ENCODE measurements around the gene BCAS3. TPM values are rescaled to one million over a fixed set of nuclear protein-coding genes. Genes with fewer than 3 reads are reported as not detected.
"Not testable (repeated sequence)": the region's sequence is repeated elsewhere in the genome, so short reads cannot be mapped to it uniquely, and the experiment has no call there.

Gene BCAS3
- polyA plus RNA-seq, 1 donor from 2014 or later = 23.2 TPM

DNA sequence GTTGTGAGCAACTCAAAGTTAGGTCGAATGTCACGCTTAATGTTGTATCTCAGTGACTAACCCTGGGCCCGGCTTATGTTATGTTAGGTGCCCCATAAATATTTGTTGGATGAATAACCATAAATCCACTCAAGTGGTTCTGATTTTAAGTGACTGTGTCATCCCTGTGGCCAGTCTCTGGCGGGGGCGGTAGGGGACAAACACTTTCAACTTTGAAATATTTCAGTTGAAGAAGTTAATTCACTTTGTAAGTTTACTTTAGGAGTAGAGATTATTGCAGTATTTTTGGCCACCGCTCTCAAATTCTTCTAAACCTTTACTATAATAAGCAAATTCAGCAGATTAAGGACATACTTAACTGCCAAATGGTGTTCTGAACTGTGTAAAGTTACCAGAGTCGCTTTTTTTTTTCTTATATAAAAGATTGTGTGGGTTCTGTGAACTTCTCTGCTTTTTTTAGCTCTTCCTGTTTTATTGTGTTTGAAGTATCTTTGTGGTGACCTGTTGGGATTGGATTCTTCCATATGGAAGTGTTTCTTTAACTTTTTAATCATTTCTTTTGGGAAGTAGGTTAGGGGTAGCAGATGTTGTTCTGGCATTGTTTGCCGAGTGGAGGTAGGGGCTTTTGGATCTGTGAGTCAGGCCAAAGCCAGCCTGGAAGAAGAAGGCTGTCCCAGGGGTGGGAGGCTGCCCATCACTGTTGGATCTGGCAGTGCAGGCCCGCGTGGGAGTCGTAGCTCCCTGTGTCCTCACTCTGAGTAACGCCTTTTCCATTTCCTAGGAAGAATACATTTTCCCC is 660.5 kb downstream of the BCAS3 start:
- H3K27ac Mint-ChIP-seq = no peak overlapping the region
- no peaks in the 10 kb centered on the region for H3K4me1 Mint-ChIP-seq
- H3K4me3 Mint-ChIP-seq = no peak overlapping the region
- peaks cover 5% of the 10 kb centered on the region for H3K36me3 Mint-ChIP-seq
- no peaks in the 10 kb centered on the region for H3K9me3 Mint-ChIP-seq
- no peaks in the 10 kb centered on the region for H3K27me3 Mint-ChIP-seq

DNA sequence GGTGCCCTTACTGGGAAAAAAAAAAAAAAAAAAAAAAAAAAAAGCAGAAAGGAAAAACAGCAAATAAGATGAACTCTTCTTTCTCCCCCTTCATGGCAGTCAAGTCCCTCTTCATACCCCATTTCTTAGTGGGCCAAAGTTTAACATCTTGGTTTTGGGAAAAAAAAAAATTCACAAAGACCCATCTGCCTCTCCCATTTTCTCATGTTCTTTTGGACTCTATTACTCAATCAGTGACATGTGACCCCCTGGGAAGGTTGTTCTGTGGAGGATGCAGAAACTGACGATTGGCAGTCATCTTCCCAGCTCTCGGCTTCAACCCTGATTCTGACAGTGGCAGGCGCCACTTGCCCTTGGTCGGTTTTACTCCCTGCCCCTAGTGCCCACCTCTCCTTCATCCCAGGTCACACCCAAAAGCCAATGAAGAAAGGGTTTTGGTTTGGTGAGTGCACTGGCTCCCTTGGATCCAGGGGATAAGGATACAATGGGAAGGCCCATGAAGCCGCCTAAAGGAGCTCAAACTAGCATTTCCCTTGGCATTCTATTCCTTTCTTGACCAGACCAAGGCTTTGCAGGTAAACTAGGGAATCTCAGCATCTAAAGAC is 661.3 kb downstream of the BCAS3 start:
- Mint-ChIP-seq H3K4me1 (no peaks in the 10 kb centered on the region), H3K9me3 (no peaks in the 10 kb centered on the region), H3K4me3 (no peak overlapping the region), H3K27ac (no peak overlapping the region), H3K36me3 (peaks cover 5% of the 10 kb centered on the region), H3K27me3 (no peaks in the 10 kb centered on the region)

DNA sequence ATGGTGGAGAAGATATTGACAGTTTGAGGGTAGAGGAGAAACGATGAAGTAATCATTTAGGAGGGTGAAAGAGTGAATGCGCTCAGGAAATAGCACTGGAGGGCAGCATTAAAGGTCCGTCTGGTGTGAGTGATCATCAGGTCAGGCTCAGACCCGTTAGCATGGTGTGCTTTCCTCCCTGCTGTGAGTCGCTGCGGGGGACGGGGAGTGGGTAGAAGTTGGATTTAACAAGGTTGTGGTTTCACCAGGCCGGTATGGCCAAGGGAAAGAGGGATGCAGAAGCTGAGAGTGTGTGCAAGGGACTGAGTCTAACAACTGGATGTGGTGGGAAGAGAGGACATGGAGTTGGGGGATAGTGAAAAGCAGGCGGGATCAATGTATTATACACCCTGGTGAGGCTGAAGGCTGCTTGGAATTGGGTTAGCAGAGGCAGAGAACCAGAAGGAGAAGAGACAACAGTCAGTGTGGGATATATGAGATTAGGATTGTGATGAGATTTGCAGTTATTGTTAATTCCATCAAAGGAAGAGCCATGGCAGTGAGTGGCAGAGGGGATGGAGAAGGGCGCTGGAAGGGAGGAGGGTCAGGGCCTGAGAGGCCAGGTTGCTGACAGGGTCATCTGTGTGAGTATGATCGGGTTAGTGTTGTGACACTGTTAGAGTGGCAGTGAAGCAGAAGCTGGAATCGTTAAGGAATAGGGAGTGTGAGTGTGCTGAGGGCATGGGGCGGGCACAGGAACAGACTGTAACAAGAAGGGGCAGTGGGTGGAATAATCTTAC is 663.0 kb downstream of the BCAS3 start:
- H3K36me3 Mint-ChIP-seq = peaks cover 4% of the 10 kb centered on the region
- no peaks in the 10 kb centered on the region for H3K9me3 Mint-ChIP-seq
- no peak overlapping the region for H3K27ac Mint-ChIP-seq
- no peaks in the 10 kb centered on the region for H3K27me3 Mint-ChIP-seq
- no peaks in the 10 kb centered on the region for H3K4me1 Mint-ChIP-seq
- no peak overlapping the region for H3K4me3 Mint-ChIP-seq

DNA sequence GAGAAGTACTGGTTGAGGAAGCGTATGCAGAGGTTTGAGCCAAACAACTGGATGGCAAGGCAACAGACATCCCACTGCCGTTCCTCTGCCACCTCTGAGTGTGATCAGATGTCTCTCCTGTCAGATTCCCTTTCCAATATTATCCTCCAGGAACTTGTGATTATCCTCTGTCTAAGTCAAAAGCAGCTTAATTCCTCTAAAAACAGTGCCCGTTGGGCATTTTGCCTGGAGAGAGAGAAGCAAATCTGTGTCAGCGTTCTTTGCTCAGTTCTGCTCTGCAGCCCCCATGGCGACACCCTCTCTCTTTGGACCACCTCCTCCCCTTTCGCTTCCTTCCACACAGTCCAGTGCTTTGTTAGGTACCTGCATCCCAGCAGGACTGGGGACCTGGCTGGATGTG is 665.9 kb downstream of the BCAS3 start:
- Mint-ChIP-seq H3K36me3 (peaks cover 3% of the 10 kb centered on the region), H3K27ac (no peak overlapping the region), H3K9me3 (no peaks in the 10 kb centered on the region), H3K4me1 (peaks cover 0 to 1% (median 0%) of the 10 kb centered on the region in 3 donors), H3K27me3 (no peaks in the 10 kb centered on the region), H3K4me3 (no peak overlapping the region)

DNA sequence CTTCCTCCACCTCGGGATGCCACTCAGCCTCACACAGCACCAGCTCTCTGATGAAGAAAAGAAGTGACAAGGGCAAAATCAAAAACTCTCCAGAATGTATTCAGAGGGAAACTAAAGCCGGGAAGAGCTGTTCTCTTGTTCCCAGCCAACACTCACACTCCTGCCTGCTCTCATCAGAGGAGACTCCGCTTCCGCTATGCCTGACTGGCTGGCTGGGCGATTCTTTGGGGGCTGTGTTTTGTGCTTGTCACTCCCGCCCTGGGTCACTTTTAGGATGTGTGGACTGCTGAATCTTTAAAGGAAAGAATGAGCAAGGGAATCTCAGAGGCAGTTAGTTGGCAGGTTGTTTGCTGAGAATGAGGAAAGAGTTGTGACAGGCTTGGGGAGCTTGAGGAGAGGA is 667.4 kb downstream of the BCAS3 start:
- H3K27me3 Mint-ChIP-seq = no peaks in the 10 kb centered on the region
- H3K4me3 Mint-ChIP-seq = no peak overlapping the region
- H3K27ac Mint-ChIP-seq = no peak overlapping the region
- peaks cover 0 to 1% (median 0%) of the 10 kb centered on the region in 3 donors for H3K4me1 Mint-ChIP-seq
- H3K9me3 Mint-ChIP-seq = no peaks in the 10 kb centered on the region
- peaks cover 3% of the 10 kb centered on the region for H3K36me3 Mint-ChIP-seq

DNA sequence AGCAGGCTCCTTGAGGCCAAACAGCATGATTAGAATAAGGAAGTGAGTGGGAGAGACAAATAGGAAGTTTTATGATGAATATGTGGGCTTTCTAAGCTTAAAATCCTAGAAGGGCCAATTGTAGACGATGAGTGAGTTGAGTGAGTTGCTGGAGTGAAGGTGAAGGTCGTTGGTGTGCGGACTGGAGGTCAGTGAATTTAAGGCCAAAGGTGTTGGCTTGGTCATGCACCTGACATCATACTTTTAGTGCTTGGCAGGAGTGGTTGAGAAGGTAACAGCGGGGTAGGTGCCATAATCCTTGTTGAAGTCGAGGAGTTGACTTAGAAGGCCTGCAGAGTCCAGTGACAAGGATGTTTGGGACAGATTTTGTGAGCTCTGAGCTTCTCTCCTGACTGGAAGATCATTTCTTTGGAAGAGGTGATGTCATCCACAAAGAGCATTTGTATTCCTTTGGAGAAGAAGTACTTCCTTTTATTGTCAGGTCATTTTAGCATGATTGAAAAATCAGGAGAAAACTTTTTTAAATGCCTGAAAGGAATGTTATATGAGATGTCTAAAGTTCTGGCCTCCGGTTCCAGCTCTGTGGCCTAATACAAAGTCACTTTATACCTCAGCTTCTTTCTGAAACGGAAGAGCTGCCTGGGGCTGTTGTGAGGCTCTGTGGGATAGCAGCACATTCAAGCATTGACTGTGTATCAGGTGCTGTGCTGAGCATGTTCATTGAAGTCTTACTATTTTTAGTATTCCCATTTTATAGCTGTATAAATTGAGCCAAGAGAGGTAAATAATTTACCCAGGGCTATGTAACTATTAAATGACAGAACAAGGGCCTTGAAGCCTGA is 668.4 kb downstream of the BCAS3 start:
- H3K36me3 Mint-ChIP-seq = peaks cover 3% of the 10 kb centered on the region
- no peak overlapping the region for H3K4me3 Mint-ChIP-seq
- H3K9me3 Mint-ChIP-seq = no peaks in the 10 kb centered on the region
- no peaks in the 10 kb centered on the region for H3K27me3 Mint-ChIP-seq
- H3K27ac Mint-ChIP-seq = no peak overlapping the region
- H3K4me1 Mint-ChIP-seq = peaks cover 0 to 1% (median 0%) of the 10 kb centered on the region in 3 donors

DNA sequence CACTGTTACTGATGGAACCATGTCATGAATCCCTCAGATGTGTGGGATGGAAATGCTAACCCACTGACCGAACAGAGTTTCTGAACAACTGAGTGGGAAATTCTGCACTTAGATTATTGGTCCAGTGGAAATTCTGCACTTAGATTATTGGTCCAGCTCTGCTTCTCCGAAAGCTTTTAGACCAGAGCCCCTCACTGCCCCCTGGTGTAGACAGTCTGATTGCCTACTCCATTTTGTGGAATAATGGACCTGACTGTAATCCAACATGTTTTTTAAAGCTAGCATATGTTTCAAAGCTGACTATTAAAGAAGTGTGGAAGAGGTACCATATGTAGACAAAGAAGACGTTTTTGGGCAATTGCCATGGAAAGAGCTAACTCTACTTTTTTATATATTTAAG is 671.7 kb downstream of the BCAS3 start:
- Mint-ChIP-seq H3K4me1 (peaks cover 0 to 1% (median 0%) of the 10 kb centered on the region in 3 donors), H3K27me3 (no peaks in the 10 kb centered on the region), H3K4me3 (no peak overlapping the region), H3K36me3 (peaks cover 2% of the 10 kb centered on the region), H3K27ac (no peak overlapping the region), H3K9me3 (no peaks in the 10 kb centered on the region)

DNA sequence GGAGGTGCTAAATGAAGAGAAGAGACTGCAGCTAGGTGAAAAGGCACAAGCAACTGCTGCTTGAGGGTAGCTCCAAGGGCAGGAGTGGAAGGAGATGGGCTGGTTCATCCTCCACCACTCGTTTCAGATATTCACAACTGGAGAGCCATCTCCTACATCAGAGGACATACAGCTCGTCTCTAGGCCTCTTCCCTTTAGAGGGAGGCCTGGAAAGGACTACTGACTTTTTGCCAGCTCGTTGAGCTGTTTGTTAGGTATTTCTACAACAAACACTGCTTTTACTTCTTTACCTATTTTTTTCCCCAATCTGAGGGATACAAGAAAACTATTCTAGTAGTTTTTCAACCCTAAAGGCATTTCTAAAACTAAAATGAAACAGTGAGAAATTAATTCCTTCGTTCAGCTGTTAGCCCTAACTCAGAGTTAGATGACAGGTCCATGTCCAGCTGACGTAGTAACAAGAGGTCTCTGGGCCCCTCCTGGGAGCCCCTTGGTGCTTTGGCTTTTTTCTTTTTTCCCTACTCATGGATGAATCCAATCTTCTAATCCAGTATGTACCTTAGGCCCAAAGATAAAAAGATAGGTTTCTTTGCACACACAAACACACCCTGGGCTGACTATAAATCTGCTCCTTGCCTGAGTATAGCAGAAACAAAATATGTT is 674.2 kb downstream of the BCAS3 start:
- no peak overlapping the region for H3K4me3 Mint-ChIP-seq
- H3K36me3 Mint-ChIP-seq = peaks cover 4% of the 10 kb centered on the region
- H3K27ac Mint-ChIP-seq = no peak overlapping the region
- peaks cover 0 to 1% (median 0%) of the 10 kb centered on the region in 3 donors for H3K4me1 Mint-ChIP-seq
- H3K27me3 Mint-ChIP-seq = no peaks in the 10 kb centered on the region
- H3K9me3 Mint-ChIP-seq = no peaks in the 10 kb centered on the region

DNA sequence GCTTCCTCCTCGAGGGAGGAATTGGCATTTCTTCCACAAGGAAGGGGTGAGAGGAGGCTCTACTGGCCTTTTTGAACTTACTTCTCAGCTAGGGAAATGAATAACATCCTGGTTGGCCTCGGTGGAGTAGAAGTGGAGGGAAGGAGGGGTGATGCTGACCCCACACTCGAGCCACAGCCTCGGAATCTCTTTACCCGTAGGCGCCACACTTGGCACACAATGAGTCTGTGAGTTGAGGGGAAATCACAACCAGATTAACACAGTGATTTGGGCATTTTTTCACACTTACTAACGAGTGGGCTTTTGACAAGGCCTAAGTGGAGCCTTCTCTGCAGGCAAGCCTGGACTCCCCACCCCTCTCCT is 674.7 kb downstream of the BCAS3 start:
- no peak overlapping the region for H3K4me3 Mint-ChIP-seq
- no peaks in the 10 kb centered on the region for H3K27me3 Mint-ChIP-seq
- peaks cover 4% of the 10 kb centered on the region for H3K36me3 Mint-ChIP-seq
- H3K9me3 Mint-ChIP-seq = no peaks in the 10 kb centered on the region
- no peak overlapping the region for H3K27ac Mint-ChIP-seq
- peaks cover 0 to 1% (median 0%) of the 10 kb centered on the region in 3 donors for H3K4me1 Mint-ChIP-seq

DNA sequence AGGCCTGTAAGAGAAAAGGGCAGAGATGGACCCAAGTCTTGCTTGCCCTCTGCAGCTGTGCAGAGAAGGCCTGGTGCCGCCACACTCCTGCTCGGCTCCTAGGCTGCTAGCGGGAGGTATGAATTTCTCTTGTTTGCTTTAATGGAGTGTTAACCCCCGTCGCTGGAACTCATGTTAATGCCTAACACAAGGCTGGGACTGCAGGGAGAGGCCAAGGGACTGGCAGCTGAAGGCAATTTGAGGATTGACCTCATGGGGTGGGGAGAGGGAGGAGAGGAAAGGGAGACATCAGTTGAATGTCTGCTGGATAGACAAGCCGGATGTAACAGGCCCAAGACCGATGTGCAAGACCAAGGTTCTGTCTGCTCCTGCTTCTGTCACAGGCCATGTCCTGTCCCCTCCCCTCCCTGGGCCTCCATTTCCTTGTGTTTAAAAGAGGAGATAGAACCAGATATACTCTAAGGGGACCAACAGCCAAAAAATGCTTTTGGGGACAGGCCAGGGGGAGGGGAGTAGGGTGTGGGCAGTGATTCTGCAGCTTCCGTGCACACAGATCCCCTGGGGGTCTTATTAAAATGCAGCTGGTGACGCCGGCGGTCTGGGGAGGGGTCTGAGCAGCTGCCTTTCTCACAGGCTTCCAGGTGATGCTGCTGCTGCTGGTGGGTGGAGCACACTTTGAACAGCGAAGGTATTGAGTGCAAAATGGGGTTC is 675.3 kb downstream of the BCAS3 start:
- no peak overlapping the region for H3K27ac Mint-ChIP-seq
- H3K27me3 Mint-ChIP-seq = no peaks in the 10 kb centered on the region
- peaks cover 4% of the 10 kb centered on the region for H3K36me3 Mint-ChIP-seq
- peaks cover 0 to 1% (median 0%) of the 10 kb centered on the region in 3 donors for H3K4me1 Mint-ChIP-seq
- H3K4me3 Mint-ChIP-seq = no peak overlapping the region
- H3K9me3 Mint-ChIP-seq = no peaks in the 10 kb centered on the region

DNA sequence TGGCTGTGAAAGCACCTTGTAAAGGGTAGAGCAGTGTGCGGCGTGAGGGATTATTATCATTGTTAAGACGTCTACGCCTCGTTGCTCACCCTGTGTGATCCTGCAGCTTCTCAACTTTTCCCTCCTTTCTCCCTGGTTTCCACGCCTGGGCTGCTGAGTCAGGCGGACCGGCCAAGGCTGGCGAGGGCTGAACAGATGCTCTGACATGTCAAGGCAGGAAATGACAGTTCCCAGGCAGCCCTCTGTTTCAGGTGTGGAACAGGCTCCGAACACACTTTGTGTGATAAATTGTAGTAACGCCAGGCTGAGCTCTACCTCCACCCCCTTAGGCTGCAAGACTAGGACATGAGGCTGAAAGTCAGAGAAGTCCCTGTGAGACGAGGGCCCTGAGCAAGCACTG is 676.0 kb downstream of the BCAS3 start:
- Mint-ChIP-seq H3K4me3 (no peak overlapping the region), H3K27ac (no peak overlapping the region), H3K4me1 (no peaks in the 10 kb centered on the region), H3K36me3 (peaks cover 2% of the 10 kb centered on the region), H3K27me3 (no peaks in the 10 kb centered on the region), H3K9me3 (no peaks in the 10 kb centered on the region)

DNA sequence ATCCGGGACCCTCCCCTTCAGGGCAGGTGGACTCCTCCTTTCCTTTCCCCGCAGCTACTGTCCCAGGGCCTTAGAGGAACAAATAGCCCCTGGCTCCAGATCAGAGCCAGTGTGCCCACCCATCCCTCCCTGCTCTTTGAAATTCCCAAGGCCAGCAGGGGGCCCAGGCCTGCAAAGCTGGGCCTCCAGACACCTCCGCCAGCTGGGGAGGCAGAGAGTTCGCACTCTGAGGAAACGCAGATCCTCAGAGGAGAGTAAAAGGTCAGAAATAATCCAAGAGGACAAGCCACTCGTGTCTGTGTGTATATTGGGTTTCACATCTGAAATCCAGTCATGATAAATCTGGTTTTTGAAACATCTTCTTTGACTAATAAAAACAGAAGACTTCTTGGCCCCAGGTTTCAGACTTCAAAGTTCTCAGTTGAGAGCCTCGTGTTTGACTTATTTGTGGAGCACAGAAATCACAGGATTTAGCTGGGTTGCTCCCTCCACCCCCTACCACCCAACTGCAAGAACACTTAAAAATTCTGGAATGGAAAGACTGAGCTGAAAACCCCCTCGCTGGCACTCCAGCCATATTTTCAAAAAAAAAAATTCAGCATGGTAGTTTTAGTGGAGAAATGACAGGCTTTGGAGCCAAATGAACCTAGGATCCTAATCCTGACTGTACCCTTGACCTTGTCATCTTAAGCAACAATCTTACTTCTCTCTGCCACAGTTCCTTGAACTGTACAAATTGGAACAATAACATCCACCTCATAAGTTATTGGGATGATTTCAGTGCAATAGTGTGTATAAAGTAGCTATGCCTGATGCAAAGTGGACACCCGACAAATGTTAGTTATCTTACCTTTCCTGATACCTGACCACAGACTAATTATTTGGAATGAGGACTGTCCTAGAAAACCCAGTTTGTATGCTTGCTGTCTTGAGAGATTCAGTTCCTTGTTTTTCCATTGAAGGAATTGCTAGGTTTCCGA is 677.5 kb downstream of the BCAS3 start:
- Mint-ChIP-seq H3K9me3 (no peaks in the 10 kb centered on the region), H3K27ac (no peak overlapping the region), H3K4me3 (no peak overlapping the region)

DNA sequence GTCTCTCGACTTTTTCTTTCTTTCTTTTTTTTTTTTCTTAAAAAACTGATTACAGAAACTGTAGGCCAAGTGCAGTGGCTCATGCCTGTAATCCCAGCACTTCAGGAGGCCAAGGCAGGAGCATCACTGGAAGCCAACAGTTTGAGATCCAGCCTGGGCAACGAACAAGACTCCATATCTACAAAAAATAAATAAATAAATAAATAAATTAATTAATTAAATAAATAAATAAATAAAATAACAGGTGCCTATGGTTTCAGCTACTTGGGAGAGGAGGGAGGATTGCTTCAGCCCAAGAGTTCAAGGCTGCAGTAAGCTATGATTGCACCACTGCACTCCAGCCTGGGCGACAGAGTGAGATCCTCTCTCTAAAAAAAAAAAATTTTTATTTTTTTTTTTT is 679.4 kb downstream of the BCAS3 start:
- not testable (repeated sequence) for H3K4me3 Mint-ChIP-seq, H3K4me1 Mint-ChIP-seq, H3K9me3 Mint-ChIP-seq, H3K36me3 Mint-ChIP-seq, H3K27ac Mint-ChIP-seq, H3K27me3 Mint-ChIP-seq

More for the DNA sequence above, 677.5 kb downstream of the BCAS3 start:
- Mint-ChIP-seq H3K27me3 (no peaks in the 10 kb centered on the region), H3K4me1 (no peaks in the 10 kb centered on the region), H3K36me3 (peaks cover 2% of the 10 kb centered on the region)
